NCI-H187 (cell line): ENCODE measurements around the gene ST8SIA2.

Source experiments
- DNase-seq, 2 experiments: peaks; one replicate each; lab custom pipeline; 2025; lab: John Stamatoyannopoulos, UW

Gene ST8SIA2

GRCh38 chr15:92399271-92399950 lies 5.7 kb downstream of the ST8SIA2 start:
- DNase-seq, result no peak

DNA sequence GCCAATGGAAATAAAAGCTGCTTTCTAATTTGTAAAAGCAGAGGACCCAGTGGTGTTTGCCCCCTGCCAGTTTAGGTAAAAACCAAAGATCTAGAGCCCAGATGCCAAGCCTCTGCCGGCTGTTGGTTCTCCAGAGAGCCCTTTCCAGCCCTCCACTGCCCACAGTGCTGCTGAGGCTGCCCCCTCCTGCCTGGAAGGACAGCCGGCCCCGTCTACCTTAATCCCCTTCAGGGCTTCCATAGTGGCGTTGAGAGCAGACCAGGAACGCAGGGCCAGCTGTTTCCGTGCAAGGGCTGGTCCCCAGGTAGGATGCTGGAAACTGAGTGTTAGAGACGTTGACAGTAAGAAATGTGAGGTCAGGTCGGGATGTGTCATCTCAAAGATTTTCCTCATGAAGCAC lies 6.9 kb downstream of the ST8SIA2 start:
- no peak for DNase-seq

DNA sequence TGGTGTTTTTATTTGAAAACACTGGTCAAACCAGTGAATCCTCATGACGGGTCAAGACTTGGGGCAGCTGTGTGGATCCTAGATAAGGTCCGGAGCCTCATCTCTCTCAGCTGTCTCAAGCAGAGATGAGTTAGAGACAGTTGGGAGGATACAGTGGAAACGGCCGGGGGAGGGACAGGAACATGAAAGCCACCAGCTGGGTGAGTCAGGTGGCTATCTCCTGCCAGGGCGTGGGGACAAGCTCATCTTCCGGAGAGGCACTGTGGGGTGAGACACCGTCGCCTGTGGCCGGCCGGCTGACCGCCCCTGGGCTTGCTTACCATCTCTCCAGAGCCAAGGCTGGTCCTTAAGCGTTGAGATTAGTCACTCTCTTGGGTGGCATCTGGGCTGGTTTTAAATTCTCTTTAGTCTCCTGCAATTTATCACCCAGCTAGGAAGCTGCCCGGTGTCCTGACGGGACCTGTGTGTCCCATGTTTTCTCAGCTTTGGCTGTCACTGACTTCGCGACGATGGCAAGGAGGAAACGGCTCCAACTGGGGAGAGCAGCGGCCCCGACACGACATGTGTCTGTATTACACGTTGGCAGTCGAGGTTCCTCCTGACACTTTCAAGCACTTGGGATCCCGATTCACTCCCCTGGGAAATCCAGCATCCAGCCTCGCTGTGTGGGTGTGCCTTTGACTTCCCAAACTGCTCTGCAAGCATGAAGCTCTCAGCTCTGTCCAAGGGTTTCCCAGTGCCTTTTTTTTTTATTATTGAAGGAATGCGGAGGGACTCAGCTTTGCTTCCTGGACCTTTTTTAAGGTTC lies 7.5 kb downstream of the ST8SIA2 start:
- no peak for DNase-seq

DNA sequence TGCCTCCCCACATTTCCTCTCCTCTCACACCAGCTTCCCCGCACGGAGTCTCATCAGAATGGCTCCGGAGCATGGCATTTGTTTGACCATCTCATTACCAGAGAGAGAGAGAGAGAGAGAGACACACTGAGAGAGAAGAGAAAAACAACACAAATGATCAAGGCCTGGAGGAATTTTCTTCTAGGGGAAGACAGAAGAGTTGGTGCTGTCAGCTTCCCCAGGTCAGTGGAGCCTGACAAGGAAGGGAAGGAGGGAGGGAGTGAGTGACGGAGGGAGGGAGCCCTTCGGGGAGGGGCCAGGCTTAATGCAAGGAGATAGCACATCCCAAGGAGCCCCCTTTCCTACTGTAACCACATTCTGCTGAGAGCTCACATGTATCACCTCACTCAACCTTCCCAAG lies 9.1 kb downstream of the ST8SIA2 start:
- no peak for DNase-seq

DNA sequence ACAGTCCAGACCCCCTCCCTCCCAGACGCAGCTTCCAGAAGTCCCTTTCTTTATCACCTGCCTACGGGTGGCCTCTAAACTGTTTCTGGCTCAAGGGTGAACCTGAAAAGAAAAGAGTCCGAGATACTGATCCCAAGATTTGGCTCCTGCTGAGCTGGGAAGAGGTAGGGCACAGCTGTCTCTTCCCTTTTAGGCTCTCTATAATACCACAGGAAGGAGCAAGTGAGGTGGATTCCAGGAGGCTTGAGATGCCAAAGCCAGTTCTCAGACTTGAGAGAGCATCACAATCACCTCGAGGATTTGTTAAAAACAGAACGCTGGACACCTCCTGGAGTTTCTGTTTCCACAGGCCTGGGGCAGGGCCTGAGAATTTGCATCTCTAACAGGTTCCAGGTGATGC lies 12.3 kb downstream of the ST8SIA2 start:
- no peak for DNase-seq

DNA sequence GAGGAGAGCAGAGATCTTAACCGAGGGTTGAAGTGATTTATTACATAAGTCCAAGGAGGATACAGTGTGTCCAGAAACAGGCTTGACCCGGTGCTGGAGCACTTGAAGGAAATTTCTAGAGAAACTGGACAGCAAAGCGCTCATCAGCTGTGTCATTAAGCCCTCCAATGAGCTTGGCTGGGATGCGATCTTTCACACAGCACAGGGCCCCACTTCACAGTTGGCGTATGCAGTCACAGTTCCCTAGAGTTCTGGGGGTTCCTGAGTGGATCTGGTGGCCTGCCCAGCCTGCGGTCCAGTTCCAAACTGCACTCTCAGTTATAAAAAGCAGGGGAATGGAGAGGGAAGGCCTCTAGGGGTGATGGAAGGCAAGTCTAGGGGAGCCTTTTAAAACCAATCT lies 13.6 kb downstream of the ST8SIA2 start:
- DNase-seq, result no peak

DNA sequence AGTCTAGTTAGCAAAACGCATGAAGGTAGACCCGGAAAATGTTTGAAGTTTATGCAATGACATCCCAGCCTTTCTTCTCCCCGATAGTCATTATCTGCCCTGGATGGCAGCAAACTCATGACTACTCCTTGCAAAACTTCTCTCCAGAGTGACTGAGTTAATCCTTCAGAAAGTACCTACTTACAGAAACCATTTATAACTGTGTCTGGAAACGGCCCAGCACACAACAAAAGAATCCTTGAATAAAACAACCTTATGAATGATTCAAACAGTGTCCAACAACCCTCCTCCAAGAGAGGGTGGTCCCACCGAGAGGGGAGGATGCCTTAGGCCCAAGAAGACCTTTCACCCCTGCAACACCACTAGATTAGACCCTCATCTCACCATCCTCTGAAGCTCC lies 14.2 kb downstream of the ST8SIA2 start:
- DNase-seq, result no peak

GRCh38 chr15:92409006-92409405 lies 15.3 kb downstream of the ST8SIA2 start:
- DNase-seq, result no peak

DNA sequence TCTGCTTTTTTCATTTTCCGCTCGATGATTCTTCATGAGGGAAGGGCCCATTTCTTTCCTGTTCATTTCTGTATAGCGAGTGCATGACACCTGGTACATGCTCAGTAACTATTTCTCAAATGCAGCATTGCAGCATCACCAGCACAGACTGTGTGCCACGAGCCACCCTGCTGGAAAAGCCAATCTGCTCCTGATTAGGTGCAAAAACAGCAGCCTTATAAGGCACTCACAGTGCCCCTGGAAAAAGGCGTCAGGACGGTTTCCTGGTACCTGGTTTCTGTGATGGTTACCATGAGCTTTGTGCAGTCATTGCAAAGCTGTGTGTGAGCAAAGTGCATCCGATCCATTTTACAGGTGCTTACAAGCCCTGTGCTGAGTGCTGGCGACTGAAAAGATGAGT lies 15.8 kb downstream of the ST8SIA2 start:
- no peak for DNase-seq

DNA sequence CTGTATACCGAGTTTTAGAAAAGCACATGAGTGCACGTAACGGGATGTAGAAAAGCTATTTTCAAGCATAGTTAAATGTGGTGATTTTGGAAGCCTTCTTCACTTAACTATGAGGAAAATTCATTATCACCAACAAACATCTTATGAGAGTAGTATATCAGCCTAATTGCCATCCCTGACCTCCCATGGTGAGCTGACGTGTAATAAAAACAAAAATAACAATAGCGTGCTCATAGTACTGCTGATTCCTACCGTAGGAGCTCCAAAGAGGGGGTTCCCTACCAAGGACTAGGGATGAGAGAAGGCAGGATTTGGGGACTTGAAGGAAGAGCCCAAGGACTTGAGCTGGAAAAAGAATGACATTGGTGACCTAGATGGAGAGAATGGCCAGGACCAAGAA lies 16.9 kb downstream of the ST8SIA2 start:
- no peak for DNase-seq

DNA sequence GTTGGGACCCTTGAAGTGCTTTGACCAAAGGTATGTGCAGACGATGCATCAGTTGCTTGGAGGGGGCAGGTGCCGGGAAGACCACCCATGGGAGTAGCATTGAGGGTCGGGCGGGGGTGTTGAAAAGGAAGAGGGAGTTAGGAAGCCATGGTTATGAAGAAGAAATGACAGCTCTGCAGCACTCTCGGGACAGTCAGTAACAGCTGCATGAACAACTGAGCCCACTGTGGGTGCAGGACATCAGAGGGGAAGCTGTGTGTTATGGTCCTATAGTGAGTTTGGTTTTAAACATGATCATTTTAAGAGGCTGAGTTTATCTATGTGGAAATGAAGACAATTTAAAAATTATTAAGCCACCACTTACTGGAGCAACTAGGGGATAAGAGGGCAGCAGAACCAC lies 17.6 kb downstream of the ST8SIA2 start:
- DNase-seq, result no peak

DNA sequence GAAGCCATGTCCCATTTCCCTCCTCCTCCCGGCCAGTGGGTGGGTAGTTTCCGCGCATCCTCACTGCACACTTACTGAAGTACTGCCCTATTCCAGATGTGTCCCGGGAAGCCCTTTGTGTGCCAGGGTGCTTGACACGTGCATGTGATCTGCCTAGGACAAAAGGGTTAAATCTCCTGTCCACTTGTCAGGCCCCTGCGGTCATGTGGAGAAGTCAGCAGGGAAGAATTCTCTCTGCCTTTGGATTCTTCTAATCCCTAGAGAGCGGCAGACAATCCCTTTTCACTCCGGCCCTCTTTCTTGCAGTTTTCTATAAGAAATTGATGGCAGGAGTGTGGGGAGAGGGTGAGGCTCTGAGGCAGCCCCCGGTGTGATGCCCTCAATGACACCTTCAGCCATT lies 19.8 kb downstream of the ST8SIA2 start:
- DNase-seq, result no peak

DNA sequence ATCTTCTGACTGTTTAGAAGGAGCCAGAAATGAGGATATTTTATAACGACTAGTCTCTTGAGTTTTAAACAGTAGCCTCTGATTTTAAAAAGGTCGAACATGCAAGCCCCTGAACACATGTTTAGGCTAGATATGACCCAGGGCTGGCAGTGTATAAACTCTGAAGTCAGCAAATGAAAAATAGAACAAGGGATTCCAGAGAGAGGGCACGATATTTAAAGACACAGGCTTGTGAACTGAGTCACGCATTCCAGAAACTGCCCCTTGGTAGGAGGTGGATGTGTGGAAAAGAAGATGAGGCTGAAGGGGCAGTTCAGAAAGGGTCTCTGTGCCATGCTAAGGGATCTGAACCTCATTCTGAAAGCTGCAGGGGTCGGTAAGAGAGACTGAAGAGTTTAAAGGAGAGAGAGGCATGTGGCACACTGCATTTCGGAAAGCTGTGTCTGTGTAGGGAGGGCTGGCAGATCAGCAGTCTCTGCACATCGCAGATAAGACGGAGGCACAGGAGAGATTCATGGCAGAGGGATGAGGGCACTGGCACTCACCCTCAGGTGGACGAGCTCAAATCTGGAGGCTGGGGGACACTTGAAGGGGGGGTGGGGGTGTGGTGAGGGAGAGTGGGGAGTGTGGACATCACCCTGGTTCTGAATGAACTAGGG lies 22.1 kb downstream of the ST8SIA2 start:
- DNase-seq, result no peak

- DNase-seq, result no peak
These were observed 22.9 kb downstream of the ST8SIA2 start for GRCh38 chr15:92416557-92416956.

DNA sequence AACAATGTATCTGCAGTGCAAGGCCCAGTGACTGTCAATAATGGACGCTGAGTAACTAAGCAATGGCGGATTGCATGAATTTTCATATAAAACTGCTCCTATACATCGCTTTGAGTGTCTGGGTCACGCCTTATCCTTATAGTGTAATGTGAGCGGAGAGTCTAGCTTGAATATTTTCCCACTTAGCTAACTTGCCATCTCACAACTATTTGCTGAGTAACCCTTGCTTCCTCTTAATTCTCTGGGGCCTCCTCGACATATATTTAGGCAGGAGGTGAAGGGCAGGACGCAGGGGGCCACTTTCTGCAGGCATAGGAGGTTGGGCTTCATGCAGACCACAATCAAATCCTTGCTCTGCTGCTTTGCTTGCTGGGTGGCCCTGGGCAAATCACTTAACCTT lies 24.0 kb downstream of the ST8SIA2 start:
- DNase-seq, result no peak

DNA sequence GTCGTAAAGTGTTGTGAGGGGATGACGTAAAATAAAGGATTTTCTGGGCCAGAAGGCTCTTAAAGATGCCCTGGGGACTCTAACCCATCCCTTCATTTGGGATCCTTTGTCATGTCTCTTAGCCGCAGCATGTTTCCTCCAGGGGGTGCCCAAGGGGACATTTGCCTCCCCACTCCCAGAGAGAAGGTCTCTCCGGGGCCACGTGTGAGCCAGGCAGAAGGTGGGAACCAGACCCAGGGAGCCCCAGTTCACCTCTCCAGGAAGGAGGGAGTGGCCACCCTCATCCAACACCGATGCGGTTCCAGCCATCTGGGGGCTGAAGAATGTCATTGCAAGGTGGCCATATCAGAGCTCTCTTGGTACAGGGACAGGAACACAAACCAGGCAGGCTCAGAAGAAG lies 25.2 kb downstream of the ST8SIA2 start:
- DNase-seq, result no peak

GRCh38 chr15:92421976-92422375 lies 28.3 kb downstream of the ST8SIA2 start:
- no peak for DNase-seq

GRCh38 chr15:92425578-92426225 lies 32.0 kb downstream of the ST8SIA2 start:
- no peak for DNase-seq

DNA sequence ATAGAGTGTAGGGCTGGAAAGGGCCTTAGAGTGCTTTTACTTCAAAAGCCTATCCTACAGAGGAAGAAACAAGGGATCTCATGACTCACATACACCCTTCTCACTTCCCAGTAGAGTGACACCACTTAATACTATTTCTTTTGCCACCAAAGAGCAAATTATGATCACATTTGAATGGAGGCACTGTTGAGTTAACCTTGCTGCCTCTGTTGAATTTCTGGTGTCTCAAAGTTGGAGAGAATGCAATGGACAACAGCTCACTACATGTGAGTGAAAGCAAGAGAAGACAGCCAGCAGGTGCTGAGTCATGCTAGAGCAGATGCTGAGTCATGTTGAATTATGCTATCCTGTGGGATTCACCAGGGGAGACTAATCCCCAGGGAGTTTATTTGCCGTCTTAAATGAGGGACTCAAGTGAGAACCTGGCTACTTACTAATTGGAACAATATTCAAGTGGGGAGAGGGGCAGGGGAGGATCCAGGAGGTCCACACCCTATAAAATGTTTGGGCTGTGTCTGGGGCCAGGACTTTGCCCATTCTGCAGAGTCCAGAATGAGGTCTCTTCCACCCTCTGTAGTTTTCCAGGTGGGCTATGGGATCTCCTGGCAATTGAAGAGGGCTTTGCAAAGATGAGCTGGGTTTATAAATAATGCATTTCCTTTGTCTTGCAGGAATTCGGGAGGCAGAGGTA lies 35.8 kb downstream of the ST8SIA2 start:
- DNase-seq, result no peak

- no peak for DNase-seq
These were observed 36.4 kb downstream of the ST8SIA2 start for GRCh38 chr15:92430069-92430440.

- DNase-seq, result no peak
These were observed 41.5 kb downstream of the ST8SIA2 start for GRCh38 chr15:92435145-92435544.

GRCh38 chr15:92438471-92438870 lies 44.8 kb downstream of the ST8SIA2 start:
- no peak for DNase-seq
